EL (cell line): ENCODE measurements around the gene HEXIM2.
A peak's percentile ranks its signal among the peaks of the same experiment; 100 is the strongest.

Source experiments
- DNase-seq: peaks from one replicate; pipeline ENCODE4 v3.0.0-alpha.2; 2016

HEXIM2 gene

GRCh38 chr17:45145035-45145389 lies 16.7 kb upstream of the HEXIM2 start:
- no peak for DNase-seq

- no peak for DNase-seq
Measured at GRCh38 chr17:45146166-45146565, 15.5 kb upstream of the HEXIM2 start.

GRCh38 chr17:45146592-45146889 lies 15.1 kb upstream of the HEXIM2 start:
- no peak for DNase-seq

- peak; percentile 76 for DNase-seq
Measured at GRCh38 chr17:45146890-45147580, 14.6 kb upstream of the HEXIM2 start.

GRCh38 chr17:45147581-45148182 lies 14.0 kb upstream of the HEXIM2 start:
- peak; percentile 95 for DNase-seq

- peak; percentile 100 for DNase-seq
Measured at GRCh38 chr17:45148183-45149036, 13.3 kb upstream of the HEXIM2 start, which contains the start of gene HEXIM1. Gene HEXIM1, plus strand, starts transcription at chr17:45148475. Its CDS starts 716 bp downstream, at chr17:45149191.

GRCh38 chr17:45149037-45149668 lies 12.5 kb upstream of the HEXIM2 start:
- peak; percentile 86 for DNase-seq

GRCh38 chr17:45149669-45150664 lies 11.7 kb upstream of the HEXIM2 start:
- peak; percentile 59 for DNase-seq

GRCh38 chr17:45150911-45151809 lies 10.5 kb upstream of the HEXIM2 start:
- no peak for DNase-seq

GRCh38 chr17:45155029-45155428 lies 6.6 kb upstream of the HEXIM2 start:
- no peak for DNase-seq

- no peak for DNase-seq
Measured at GRCh38 chr17:45155483-45155882, 6.2 kb upstream of the HEXIM2 start.

- no peak for DNase-seq
Measured at GRCh38 chr17:45156242-45156641, 5.4 kb upstream of the HEXIM2 start.

- peak; percentile 58 for DNase-seq
Measured at GRCh38 chr17:45160447-45161287, 1.0 kb upstream of the HEXIM2 start.

GRCh38 chr17:45162025-45162687 lies 481 bp downstream of the HEXIM2 start:
- no peak for DNase-seq

- no peak for DNase-seq
Measured at GRCh38 chr17:45164734-45165269, 3.1 kb downstream of the HEXIM2 start.

GRCh38 chr17:45168991-45169752 lies 7.5 kb downstream of the HEXIM2 start:
- DNase-seq = no peak

- no peak for DNase-seq
Measured at GRCh38 chr17:45170280-45170930, 8.7 kb downstream of the HEXIM2 start.

- DNase-seq = no peak
Measured at GRCh38 chr17:45170931-45171337, 9.3 kb downstream of the HEXIM2 start.
